ENCODE data around the gene ATP2B2.

The ATP2B2 gene

DNA sequence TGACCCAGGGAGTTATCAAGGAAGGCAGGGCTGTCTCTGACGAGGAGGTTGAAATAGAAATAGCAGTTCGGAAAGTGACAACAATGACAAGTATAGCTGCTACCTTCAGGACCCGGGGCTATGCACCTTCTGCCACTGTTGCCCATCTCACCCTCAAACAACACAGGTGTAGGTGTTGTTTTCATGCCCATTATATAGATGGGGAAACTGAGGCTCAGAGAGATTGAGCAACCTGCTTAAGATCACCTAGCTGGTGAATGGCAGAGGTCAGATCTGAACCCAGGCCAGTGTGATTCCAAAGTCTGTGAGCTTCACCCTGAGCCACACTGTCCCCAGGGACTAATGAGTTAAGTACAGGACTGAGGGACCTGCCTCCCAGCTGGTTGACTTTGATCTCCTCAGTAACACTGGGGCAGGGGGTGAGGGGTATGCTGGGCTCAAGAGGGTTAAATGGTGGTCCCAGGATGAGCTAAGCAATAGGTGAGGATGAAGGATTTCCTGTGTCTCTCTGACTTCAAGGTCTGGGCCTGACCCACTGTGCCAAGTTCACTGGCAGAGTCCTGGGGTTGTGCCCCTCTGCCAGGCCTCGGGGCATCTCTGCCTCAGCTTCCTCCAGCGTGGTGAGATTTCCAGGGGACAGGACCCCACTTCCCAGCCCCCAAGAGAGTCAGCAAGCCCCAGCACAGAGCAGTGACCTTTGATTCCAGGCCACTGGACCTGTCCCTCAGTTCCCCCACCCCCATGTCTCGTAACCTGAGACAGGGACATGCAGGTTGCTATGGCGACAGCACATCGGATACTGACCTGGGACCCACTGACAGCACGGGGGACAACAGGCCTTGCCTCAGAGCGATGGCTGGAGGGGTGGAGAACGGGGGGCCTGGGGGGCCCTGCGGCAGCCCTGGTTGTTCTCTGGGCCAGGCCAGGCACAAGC lies 35.0 kb downstream of the ATP2B2 start:
- no peak overlapping the region for H3K4me3 ChIP-seq (ENCODE audit: low read length in 2 of 2)
- no peak overlapping the region for H3K9ac ChIP-seq (ENCODE audit: low read length in 2 of 2)
- H3K27me3 ChIP-seq (ENCODE audit: control insufficient read depth in 1 of 2, insufficient read depth in 2 of 2, low read length in 2 of 2), result peaks cover 7 to 23% of the 10 kb centered on the region in 2 donors
- H3K9me3 ChIP-seq (ENCODE audit: control insufficient read depth in 2 of 2, low read length in 2 of 2), result no peaks in the 10 kb centered on the region
- no peaks in the 10 kb centered on the region for H3K4me1 ChIP-seq (ENCODE audit: control insufficient read depth, insufficient read depth, low read length)
- H3K36me3 ChIP-seq (ENCODE audit: control insufficient read depth in 2 of 2, insufficient read depth in 2 of 2, low read length in 2 of 2), result no peaks in the 10 kb centered on the region
- H3K27ac ChIP-seq (ENCODE audit: low read length), result no peak overlapping the region

DNA sequence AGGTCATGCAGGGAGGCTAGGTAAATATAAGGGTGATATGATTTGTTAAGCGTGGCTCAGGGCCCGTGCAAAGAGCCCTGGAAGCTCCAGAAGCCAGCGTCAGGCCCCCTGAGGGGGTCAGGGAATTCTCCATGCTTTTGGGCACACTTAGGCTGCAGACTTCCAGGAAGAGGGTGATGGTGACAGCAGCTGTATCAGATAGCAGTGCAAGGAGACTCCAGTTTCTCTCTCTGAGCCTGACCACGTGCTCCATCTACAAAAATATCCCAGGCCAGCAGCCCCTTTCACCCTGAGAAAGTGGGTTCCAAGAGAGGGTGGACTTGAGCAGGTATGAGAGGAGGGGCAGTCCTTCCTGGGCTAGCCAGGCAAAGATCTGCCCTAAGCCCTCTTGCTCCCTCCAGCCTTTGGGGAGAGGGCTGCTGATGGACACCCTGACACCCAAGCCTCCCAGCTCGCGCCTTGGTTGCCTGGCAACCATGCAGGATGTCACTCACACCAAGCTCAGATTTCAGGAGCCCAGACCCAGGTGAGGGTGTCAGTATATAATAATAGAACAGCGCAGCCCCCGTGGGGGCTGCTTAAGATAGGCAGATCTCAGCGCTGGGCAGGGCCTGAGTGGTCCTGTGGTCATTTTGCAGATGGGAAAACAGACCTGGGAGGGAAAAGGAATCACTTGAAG lies 35.8 kb downstream of the ATP2B2 start:
- H3K4me3 ChIP-seq (ENCODE audit: low read length in 2 of 2), result no peak overlapping the region
- no peaks in the 10 kb centered on the region for H3K36me3 ChIP-seq (ENCODE audit: control insufficient read depth in 2 of 2, insufficient read depth in 2 of 2, low read length in 2 of 2)
- H3K9ac ChIP-seq (ENCODE audit: low read length in 2 of 2), result no peak overlapping the region
- H3K27ac ChIP-seq (ENCODE audit: low read length), result no peak overlapping the region
- H3K27me3 ChIP-seq (ENCODE audit: control insufficient read depth in 1 of 2, insufficient read depth in 2 of 2, low read length in 2 of 2), result peaks cover 7 to 25% of the 10 kb centered on the region in 2 donors
- no peaks in the 10 kb centered on the region for H3K9me3 ChIP-seq (ENCODE audit: control insufficient read depth in 2 of 2, low read length in 2 of 2)
- H3K4me1 ChIP-seq (ENCODE audit: control insufficient read depth, insufficient read depth, low read length), result no peaks in the 10 kb centered on the region

DNA sequence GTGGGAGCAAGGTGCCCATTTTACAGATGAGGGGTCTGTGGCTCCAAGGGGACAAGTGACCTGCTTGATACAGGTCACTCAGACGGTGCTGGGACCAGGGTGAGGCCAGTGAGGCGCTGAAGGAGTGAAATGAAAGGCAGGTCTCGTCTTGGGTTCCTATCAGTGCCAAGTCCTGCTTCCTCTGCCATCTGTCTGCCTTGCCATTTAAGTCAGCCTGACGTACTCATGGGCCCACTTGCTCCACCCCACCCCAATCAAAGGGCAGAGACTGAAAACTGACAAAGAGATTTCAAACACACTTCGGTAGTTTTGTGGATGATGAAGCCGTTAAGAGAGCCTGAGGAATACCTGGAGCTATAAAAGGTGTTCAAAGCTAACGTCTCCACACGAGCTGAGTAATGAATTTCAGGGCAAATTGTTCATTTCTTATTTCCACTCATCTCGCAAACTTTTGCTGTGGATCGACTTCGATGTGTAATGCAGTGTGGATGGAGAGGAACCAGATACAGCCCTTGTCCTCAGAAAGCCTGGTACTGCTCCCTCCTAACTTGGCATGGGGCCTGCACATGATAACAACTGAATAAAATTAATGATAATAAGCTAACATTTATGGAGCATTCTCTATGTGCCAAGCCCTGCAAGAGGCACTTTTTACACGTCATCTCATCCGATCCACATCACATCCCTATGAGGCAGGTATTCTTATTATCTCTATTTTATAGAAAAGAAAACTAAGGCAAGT lies 36.6 kb downstream of the ATP2B2 start:
- H3K9ac ChIP-seq (ENCODE audit: low read length in 2 of 2), result no peak overlapping the region
- H3K4me3 ChIP-seq (ENCODE audit: low read length in 2 of 2), result no peak overlapping the region
- H3K27me3 ChIP-seq (ENCODE audit: control insufficient read depth in 1 of 2, insufficient read depth in 2 of 2, low read length in 2 of 2), result peaks cover 7 to 28% of the 10 kb centered on the region in 2 donors
- no peak overlapping the region for H3K27ac ChIP-seq (ENCODE audit: low read length)
- H3K4me1 ChIP-seq (ENCODE audit: control insufficient read depth, insufficient read depth, low read length), result no peaks in the 10 kb centered on the region
- no peaks in the 10 kb centered on the region for H3K36me3 ChIP-seq (ENCODE audit: control insufficient read depth in 2 of 2, insufficient read depth in 2 of 2, low read length in 2 of 2)
- no peaks in the 10 kb centered on the region for H3K9me3 ChIP-seq (ENCODE audit: control insufficient read depth in 2 of 2, low read length in 2 of 2)

DNA sequence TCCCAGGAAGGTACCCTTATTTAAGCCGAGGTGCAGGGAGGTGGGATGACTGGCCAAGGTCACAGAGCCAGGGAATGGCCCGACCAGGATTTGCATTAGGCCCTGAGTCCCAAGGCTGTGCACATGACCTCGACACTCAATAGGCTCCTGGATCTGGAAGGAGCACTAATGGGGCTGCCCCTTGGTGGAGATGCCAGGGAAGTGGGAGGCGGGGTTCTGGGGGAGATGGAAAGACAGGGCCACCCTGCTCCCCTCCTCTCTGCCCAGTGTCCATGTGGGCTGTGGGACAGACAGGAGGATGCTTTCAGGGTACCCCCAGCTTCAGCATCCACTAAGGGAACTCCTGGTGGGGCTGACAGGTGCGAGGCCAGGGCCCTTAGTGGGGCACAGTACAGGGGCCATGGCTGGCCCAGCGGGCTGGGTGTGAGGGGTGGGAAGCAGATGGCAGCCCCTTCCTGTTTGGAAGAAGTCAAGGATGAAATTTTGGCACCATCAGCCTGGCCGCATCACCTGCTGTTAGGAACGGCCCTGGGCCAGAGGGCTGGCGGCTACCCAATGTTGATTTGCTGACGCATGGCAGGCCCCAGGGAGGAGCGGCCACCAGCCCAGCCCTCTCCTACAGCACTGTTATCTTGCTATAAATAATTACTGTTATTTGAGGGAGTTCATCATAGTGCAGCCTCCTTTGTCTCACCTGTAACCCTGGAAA lies 37.3 kb downstream of the ATP2B2 start:
- Histone ChIP-seq H3K9me3 (ENCODE audit: control insufficient read depth in 2 of 2, low read length in 2 of 2) (no peaks in the 10 kb centered on the region), H3K27ac (ENCODE audit: low read length) (no peak overlapping the region), H3K4me3 (ENCODE audit: low read length in 2 of 2) (no peak overlapping the region), H3K27me3 (ENCODE audit: control insufficient read depth in 1 of 2, insufficient read depth in 2 of 2, low read length in 2 of 2) (peaks cover 7 to 32% of the 10 kb centered on the region in 2 donors), H3K9ac (ENCODE audit: low read length in 2 of 2) (no peak overlapping the region), H3K4me1 (ENCODE audit: control insufficient read depth, insufficient read depth, low read length) (no peaks in the 10 kb centered on the region), H3K36me3 (ENCODE audit: control insufficient read depth in 2 of 2, insufficient read depth in 2 of 2, low read length in 2 of 2) (no peaks in the 10 kb centered on the region)

DNA sequence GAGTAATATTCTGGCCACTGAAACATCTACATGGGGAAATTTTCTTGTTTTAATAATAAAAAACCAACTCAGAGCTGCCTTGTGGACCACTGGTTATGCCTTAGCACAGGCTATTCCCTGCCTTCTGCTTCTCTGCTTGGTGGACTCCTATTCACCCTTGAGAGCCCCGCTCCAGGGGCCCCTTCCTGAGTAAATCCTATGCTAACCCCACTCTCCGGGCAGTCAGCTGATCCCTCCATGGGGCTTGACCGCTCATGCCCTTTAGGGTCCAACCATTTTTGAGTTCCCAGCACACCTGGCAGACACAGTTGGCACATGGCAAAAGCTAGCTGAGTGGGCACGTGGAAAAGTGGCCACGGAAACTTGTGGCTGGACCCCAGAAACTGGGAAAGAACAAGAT lies 38.2 kb downstream of the ATP2B2 start:
- no peaks in the 10 kb centered on the region for H3K9me3 ChIP-seq (ENCODE audit: control insufficient read depth in 2 of 2, low read length in 2 of 2)

DNA sequence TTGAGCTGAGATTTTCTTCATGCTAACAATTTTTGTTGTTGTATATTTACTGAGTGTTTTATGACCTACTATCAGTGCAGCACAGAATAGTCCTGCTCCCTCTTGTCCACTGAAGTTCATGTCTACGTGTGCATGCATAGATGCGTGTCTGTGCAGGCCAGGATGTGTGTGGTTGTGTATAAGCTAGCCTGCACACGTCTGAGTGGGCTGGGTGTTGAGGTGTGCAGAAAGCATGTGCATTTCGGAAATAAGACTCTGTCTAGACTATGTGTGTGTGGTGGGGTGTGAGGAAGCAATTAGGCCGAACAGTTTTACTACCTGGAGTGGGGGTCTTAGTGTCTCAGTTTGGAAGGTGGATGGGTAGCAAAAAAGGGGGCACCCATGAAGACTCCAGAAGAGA lies 39.2 kb downstream of the ATP2B2 start:
- Histone ChIP-seq H3K27ac (ENCODE audit: low read length) (no peak overlapping the region), H3K9ac (ENCODE audit: low read length in 2 of 2) (no peak overlapping the region), H3K36me3 (ENCODE audit: control insufficient read depth in 2 of 2, insufficient read depth in 2 of 2, low read length in 2 of 2) (no peaks in the 10 kb centered on the region), H3K4me1 (ENCODE audit: control insufficient read depth, insufficient read depth, low read length) (no peaks in the 10 kb centered on the region), H3K9me3 (ENCODE audit: control insufficient read depth in 2 of 2, low read length in 2 of 2) (no peaks in the 10 kb centered on the region), H3K27me3 (ENCODE audit: control insufficient read depth in 1 of 2, insufficient read depth in 2 of 2, low read length in 2 of 2) (peaks cover 5 to 27% of the 10 kb centered on the region in 2 donors), H3K4me3 (ENCODE audit: low read length in 2 of 2) (no peak overlapping the region)

More for the DNA sequence above, 38.2 kb downstream of the ATP2B2 start:
- peaks cover 5 to 32% of the 10 kb centered on the region in 2 donors for H3K27me3 ChIP-seq (ENCODE audit: control insufficient read depth in 1 of 2, insufficient read depth in 2 of 2, low read length in 2 of 2)
- no peaks in the 10 kb centered on the region for H3K36me3 ChIP-seq (ENCODE audit: control insufficient read depth in 2 of 2, insufficient read depth in 2 of 2, low read length in 2 of 2)
- no peak overlapping the region for H3K27ac ChIP-seq (ENCODE audit: low read length)
- H3K4me1 ChIP-seq (ENCODE audit: control insufficient read depth, insufficient read depth, low read length), result no peaks in the 10 kb centered on the region
- no peak overlapping the region for H3K9ac ChIP-seq (ENCODE audit: low read length in 2 of 2)
- no peak overlapping the region for H3K4me3 ChIP-seq (ENCODE audit: low read length in 2 of 2)

DNA sequence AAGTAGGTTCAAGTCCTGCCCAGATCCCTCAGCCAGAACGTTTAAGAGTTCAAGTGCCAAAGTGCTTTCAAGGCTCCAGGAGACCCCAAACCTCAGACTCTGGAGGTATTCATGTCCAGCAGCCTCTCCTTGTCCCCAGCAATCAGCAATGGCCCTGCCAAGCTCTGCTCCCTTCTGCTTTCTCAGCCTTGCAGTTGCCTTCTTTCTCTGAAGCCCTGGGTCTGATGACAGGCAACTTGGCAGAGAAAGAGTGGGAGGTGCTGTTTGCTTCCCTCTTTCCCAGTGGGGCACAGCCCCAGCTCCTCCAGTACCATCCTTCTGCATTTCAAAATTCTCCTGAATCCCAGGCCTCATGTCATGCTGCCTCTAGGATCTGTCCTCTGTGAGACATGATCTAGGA lies 40.2 kb downstream of the ATP2B2 start:
- Histone ChIP-seq H3K27ac (ENCODE audit: low read length) (no peak overlapping the region), H3K9ac (ENCODE audit: low read length in 2 of 2) (no peak overlapping the region), H3K4me3 (ENCODE audit: low read length in 2 of 2) (no peak overlapping the region), H3K9me3 (ENCODE audit: control insufficient read depth in 2 of 2, low read length in 2 of 2) (no peaks in the 10 kb centered on the region), H3K36me3 (ENCODE audit: control insufficient read depth in 2 of 2, insufficient read depth in 2 of 2, low read length in 2 of 2) (no peaks in the 10 kb centered on the region), H3K4me1 (ENCODE audit: control insufficient read depth, insufficient read depth, low read length) (no peaks in the 10 kb centered on the region), H3K27me3 (ENCODE audit: control insufficient read depth in 1 of 2, insufficient read depth in 2 of 2, low read length in 2 of 2) (peaks cover 1 to 17% of the 10 kb centered on the region in 2 donors)

DNA sequence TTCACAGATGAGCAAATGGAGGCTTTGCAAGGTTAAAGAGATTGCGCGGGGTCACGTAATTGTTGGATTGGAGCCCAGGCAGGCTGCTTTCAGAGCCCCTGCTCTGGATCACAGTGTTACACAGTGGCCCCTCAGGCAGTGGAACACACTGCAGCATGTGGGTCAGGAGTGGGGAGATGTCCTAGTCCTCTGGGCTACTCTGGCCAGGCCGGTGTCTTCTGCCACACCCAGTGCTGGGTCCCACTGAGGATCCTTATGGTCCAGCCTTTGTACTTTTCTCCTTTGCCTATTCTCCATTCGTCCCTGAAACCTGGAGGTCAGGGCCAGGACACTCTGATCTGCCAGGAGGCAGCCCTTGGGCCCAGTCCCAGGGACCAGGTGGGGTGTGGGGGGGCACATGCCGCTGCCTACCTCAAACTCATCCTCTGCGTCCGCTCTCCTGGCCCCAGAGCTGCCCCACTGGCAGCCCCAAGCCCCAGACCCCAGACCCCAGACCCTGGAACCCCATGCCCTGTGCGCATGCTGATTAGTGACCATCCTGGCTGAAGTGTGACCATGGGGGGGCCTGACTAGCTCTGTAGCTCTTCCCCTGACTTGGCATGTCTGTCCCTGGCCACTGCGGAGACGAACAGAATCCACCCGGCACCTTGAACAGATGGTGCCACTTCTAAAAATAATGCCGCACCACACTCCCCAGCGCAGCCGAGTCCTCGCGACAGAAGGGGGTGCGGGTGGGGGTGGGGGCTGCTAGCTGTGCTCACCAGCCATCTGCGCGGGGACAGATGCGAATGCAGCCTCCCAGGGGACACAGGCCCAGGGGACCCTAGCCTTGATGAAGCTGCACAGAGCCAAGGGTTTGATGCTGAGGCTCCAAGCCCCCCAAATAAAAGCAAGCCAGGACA lies 41.6 kb downstream of the ATP2B2 start:
- Histone ChIP-seq H3K4me1 (ENCODE audit: control insufficient read depth, insufficient read depth, low read length) (no peaks in the 10 kb centered on the region), H3K4me3 (ENCODE audit: low read length in 2 of 2) (no peak overlapping the region), H3K9ac (ENCODE audit: low read length in 2 of 2) (no peak overlapping the region), H3K9me3 (ENCODE audit: control insufficient read depth in 2 of 2, low read length in 2 of 2) (no peaks in the 10 kb centered on the region), H3K27me3 (ENCODE audit: control insufficient read depth in 1 of 2, insufficient read depth in 2 of 2, low read length in 2 of 2) (peaks cover 0 to 16% of the 10 kb centered on the region in 2 donors), H3K36me3 (ENCODE audit: control insufficient read depth in 2 of 2, insufficient read depth in 2 of 2, low read length in 2 of 2) (no peaks in the 10 kb centered on the region), H3K27ac (ENCODE audit: low read length) (no peak overlapping the region)

DNA sequence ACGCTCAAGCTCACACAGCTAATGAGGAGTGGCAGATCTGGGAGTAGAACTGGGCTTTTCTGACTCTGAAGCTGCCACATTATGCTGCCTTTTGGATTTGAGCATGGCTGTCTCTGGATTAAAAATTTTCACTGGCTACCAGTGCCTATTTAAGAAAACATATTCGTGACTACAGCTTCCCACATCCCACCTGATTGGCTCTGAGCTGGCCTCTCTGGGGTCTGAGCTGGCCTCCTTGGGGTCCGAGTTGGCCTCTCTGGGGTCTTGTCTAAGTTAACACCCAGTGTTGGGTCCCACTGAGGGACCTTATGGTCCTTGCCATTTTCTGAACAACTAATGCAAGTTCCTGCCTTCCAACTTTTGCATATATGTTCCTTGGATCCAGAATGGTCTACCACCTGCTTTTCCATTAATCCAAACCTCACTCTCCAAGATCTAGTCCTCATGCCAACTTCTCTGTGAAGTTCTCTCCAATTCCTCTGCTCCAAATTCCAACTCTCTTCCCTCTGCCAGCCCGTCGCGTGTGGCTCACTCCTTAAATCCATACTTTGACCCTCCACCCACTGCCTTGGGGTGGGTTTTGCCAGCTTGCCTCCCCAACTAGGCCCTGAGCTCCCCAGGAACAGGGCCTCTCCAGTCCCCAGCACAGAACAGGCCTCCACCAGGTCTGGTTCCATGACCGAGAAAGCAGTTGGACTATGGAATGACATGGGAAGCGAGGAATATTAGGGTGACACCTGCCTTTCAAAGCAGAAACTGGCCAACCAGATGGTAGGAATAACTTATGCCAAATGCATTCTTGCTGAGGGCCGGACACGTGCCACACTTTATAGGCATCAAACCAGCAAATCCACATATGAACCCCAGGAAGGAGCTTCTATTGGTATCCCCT lies 42.5 kb downstream of the ATP2B2 start:
- Histone ChIP-seq H3K4me1 (ENCODE audit: control insufficient read depth, insufficient read depth, low read length) (no peaks in the 10 kb centered on the region), H3K36me3 (ENCODE audit: control insufficient read depth in 2 of 2, insufficient read depth in 2 of 2, low read length in 2 of 2) (no peaks in the 10 kb centered on the region), H3K9me3 (ENCODE audit: control insufficient read depth in 2 of 2, low read length in 2 of 2) (no peaks in the 10 kb centered on the region), H3K27me3 (ENCODE audit: control insufficient read depth in 1 of 2, insufficient read depth in 2 of 2, low read length in 2 of 2) (peaks cover 0 to 14% of the 10 kb centered on the region in 2 donors), H3K4me3 (ENCODE audit: low read length in 2 of 2) (no peak overlapping the region), H3K27ac (ENCODE audit: low read length) (no peak overlapping the region), H3K9ac (ENCODE audit: low read length in 2 of 2) (no peak overlapping the region)
